Lower lobe of right lung (tissue), 2 donors: ENCODE data around the gene TUBA1C. TPM values are rescaled to one million over a fixed set of nuclear protein-coding genes. Genes with fewer than 3 reads are reported as not detected.
"Not testable (repeated sequence)": the region's sequence is repeated elsewhere in the genome, so short reads cannot be mapped to it uniquely, and the experiment has no call there.

Experiments
- ATAC-seq, 2 donors: fragments of 200-7000 bp; cut with Tn5 transposase; one replicate each; pipeline ENCODE4 v1.9.1; 2020 to 2022; ENCODE audit warnings: mild to moderate bottlenecking in 2 of 2, moderate library complexity in 2 of 2
- DNase-seq: peaks from one replicate; pipeline ENCODE4 v3.0.0-alpha.2; 2020
- H3K27ac ChIP-seq: fragments of 200-600 bp; one replicate; pipeline ENCODE4 v1.8.0; 2022
- H3K27me3 ChIP-seq: fragments of 200-600 bp; one replicate; pipeline ENCODE4 v1.8.0; 2022; ENCODE audit warnings: low read depth
- H3K36me3 ChIP-seq: fragments of 200-600 bp; one replicate; pipeline ENCODE4 v1.8.0; 2022; ENCODE audit warnings: mild to moderate bottlenecking
- H3K4me1 ChIP-seq: fragments of 200-600 bp; one replicate; pipeline ENCODE4 v1.8.0; 2022
- H3K4me3 ChIP-seq: fragments of 200-600 bp; one replicate; pipeline ENCODE4 v1.8.0; 2022; ENCODE audit warnings: mild to moderate bottlenecking
- H3K9me3 ChIP-seq: fragments of 200-600 bp; one replicate; pipeline ENCODE4 v1.8.0; 2022
- CTCF ChIP-seq: fragments of 200-600 bp; IDR thresholded peaks from one replicate; pipeline ENCODE4 v1.8.0; 2022; ENCODE audit warnings: antibody characterized with exemption, mild to moderate bottlenecking
- intact Hi-C: fragments of 100-400 bp; cut with DNase I; formaldehyde crosslinking; loops from one replicate; pipeline ENCODE4 v1.11.0; 2022
- total RNA-seq: library from RNA; stranded (reverse); fragmentation: NEBNext Ultra II Directional; extraction: Animal tissue kit (Norgen Biotek cat#: 25700); gene quantifications from one replicate; pipeline ENCODE4 v1.2.1, GENCODE V29; 2021
- donor health status: DM: no; HTN: yes; CAD: no; lungs with severe emphysema.

TUBA1C gene
- total RNA-seq, 1 donor from 2014 or later, result 96.0 TPM

GRCh38 chr12:49244176-49244575 lies 20.7 kb upstream of the TUBA1C start:
- no peak overlapping the region for H3K27ac ChIP-seq
- no peak overlapping the region for H3K4me3 ChIP-seq
- H3K4me1 ChIP-seq, result no peaks in the 10 kb centered on the region
- intact Hi-C loops, result no loop called here
- DNase-seq, result no peak
- TF ChIP-seq CTCF, result no peak
- H3K9me3 ChIP-seq, result no peaks in the 10 kb centered on the region
- H3K27me3 ChIP-seq, result no peaks in the 10 kb centered on the region
- no peaks in the 10 kb centered on the region for H3K36me3 ChIP-seq
- no peak for ATAC-seq

GRCh38 chr12:49251357-49251756 lies 13.5 kb upstream of the TUBA1C start:
- Histone ChIP-seq H3K36me3 (no peaks in the 10 kb centered on the region), H3K27me3 (no peaks in the 10 kb centered on the region), H3K4me3 (no peak overlapping the region), H3K4me1 (no peaks in the 10 kb centered on the region), H3K27ac (no peak overlapping the region), H3K9me3 (no peaks in the 10 kb centered on the region)
- TF ChIP-seq CTCF, result no peak
- DNase-seq, result no peak
- intact Hi-C loops, result no loop called here
- no peak for ATAC-seq

GRCh38 chr12:49253033-49253623 lies 11.8 kb upstream of the TUBA1C start:
- Histone ChIP-seq H3K27ac (no peak overlapping the region), H3K27me3 (no peaks in the 10 kb centered on the region), H3K36me3 (no peaks in the 10 kb centered on the region), H3K9me3 (no peaks in the 10 kb centered on the region), H3K4me3 (no peak overlapping the region), H3K4me1 (no peaks in the 10 kb centered on the region)
- ATAC-seq, result no peak
- no peak for TF ChIP-seq CTCF
- intact Hi-C loops, result no loop called here
- no peak for DNase-seq

GRCh38 chr12:49255456-49255855 lies 9.4 kb upstream of the TUBA1C start:
- H3K9me3 ChIP-seq, H3K27ac ChIP-seq, H3K27me3 ChIP-seq, H3K4me1 ChIP-seq, DNase-seq, H3K4me3 ChIP-seq, intact Hi-C loops, H3K36me3 ChIP-seq, ATAC-seq: not testable (repeated sequence)

- no peak overlapping the region for H3K27ac ChIP-seq
- peaks cover 8% of the 10 kb centered on the region for H3K4me1 ChIP-seq
- no peak for TF ChIP-seq CTCF
- H3K27me3 ChIP-seq, result no peaks in the 10 kb centered on the region
- no peaks in the 10 kb centered on the region for H3K9me3 ChIP-seq
- no peak for DNase-seq
- no peak for ATAC-seq
- no peak overlapping the region for H3K4me3 ChIP-seq
- H3K36me3 ChIP-seq, result no peaks in the 10 kb centered on the region
- intact Hi-C loops, result no loop called here
These were observed 8.8 kb upstream of the TUBA1C start for GRCh38 chr12:49255857-49256637.

GRCh38 chr12:49257508-49258184 lies 7.2 kb upstream of the TUBA1C start:
- H3K4me3 ChIP-seq, DNase-seq, H3K36me3 ChIP-seq, H3K27ac ChIP-seq, ATAC-seq, H3K9me3 ChIP-seq, intact Hi-C loops, H3K4me1 ChIP-seq, H3K27me3 ChIP-seq: not testable (repeated sequence)
